ENCODE results near the gene CFB. TPM values are rescaled to one million over a fixed set of nuclear protein-coding genes. Genes with fewer than 3 reads are reported as not detected.

CFB gene
- total and polyA plus RNA-seq, 2 of the 4 experiments (the other 2 are of a cell fraction) = 1.8 to 6.1 TPM

- H3K79me1 ChIP-seq (ENCODE audit: low read depth in 1 of 2, low read length in 2 of 2) = peaks cover 33 to 43% of the 10 kb centered on the region in 2 experiments
- no peak overlapping the region for H3K56ac ChIP-seq (ENCODE audit: extremely low read depth, insufficient read depth, low read length)
- H3K4me3 ChIP-seq (ENCODE audit: insufficient read depth, low read depth, low read length) = no peak overlapping the region
- no peak overlapping the region for H4K8ac ChIP-seq (ENCODE audit: low read depth in 2 of 2, low read length in 2 of 2)
- intact Hi-C loops (cut with micrococcal nuclease) = loop anchor here (5.0 kb wide), 1 partner anchor 156 kb away; no protein-coding TSS in a partner anchor
- H2BK20ac ChIP-seq (ENCODE audit: low read depth, low read length) = no peak overlapping the region
- H4K5ac ChIP-seq (ENCODE audit: low read depth, low read length) = no peak overlapping the region
- no TSS peak for BruUV-seq (replicated peaks)
- no peak overlapping the region for H2BK15ac ChIP-seq (ENCODE audit: low read depth, low read length)
- H2BK120ac ChIP-seq (ENCODE audit: low read depth, low read length) = no peak overlapping the region
- no peak overlapping the region for H3K9ac ChIP-seq (ENCODE audit: low read depth, low read length)
- no peak overlapping the region for H3K27ac ChIP-seq (ENCODE audit: insufficient read depth, low read length)
- no peak overlapping the region for H2AFZ ChIP-seq (replicated peaks; ENCODE audit: low read length, poor library complexity)
- peaks cover 7% of the 10 kb centered on the region; the same call in 1 of the 2 replicates for H3K4me1 ChIP-seq (ENCODE audit: control insufficient read depth, insufficient read depth, low read length)
- H2AK9ac ChIP-seq (replicated peaks; ENCODE audit: low read depth, low read length, poor library complexity) = no peak overlapping the region
- dilution Hi-C loops (cut with HindIII; ENCODE audit: low sequenced_read_pairs, unreplicated experiment) = no loop called here
- H3K4me2 ChIP-seq (ENCODE audit: low read depth, low read length) = no peak overlapping the region
- TF ChIP-seq MAFK (IDR thresholded peaks at IDR 0.05; ENCODE audit: low read depth, low read length) (no peak), BHLHE40 (IDR thresholded peaks at IDR 0.05; ENCODE audit: low read depth, low read length) (no peak), RFX5 (IDR thresholded peaks at IDR 0.05; ENCODE audit: low read depth, low read length) (no peak), MXI1 (IDR thresholded peaks at IDR 0.05; ENCODE audit: borderline replicate concordance, low read depth, low read length) (no peak), RCOR1 (IDR thresholded peaks at IDR 0.05; ENCODE audit: insufficient replicate concordance, low read length) (no peak), POLR2A (IDR thresholded peaks at IDR 0.05; ENCODE audit: low read depth, low read length) (no peak), SMC3 (IDR thresholded peaks at IDR 0.05; ENCODE audit: low read depth, low read length) (no peak), FOS (IDR thresholded peaks at IDR 0.05; ENCODE audit: low read depth, low read length) (no peak), NFE2L2 (IDR thresholded peaks at IDR 0.05; ENCODE audit: low read depth, low read length) (no peak), CEBPB (IDR thresholded peaks at IDR 0.05; ENCODE audit: low read depth, low read length) (no peak), MAZ (IDR thresholded peaks at IDR 0.05; ENCODE audit: borderline replicate concordance, low read depth, low read length) (no peak), RAD21 (IDR thresholded peaks at IDR 0.05; ENCODE audit: low read length) (no peak), CHD1 (IDR thresholded peaks at IDR 0.05; ENCODE audit: low read depth, low read length) (no peak)
- TF ChIP-seq, protein P1, sequence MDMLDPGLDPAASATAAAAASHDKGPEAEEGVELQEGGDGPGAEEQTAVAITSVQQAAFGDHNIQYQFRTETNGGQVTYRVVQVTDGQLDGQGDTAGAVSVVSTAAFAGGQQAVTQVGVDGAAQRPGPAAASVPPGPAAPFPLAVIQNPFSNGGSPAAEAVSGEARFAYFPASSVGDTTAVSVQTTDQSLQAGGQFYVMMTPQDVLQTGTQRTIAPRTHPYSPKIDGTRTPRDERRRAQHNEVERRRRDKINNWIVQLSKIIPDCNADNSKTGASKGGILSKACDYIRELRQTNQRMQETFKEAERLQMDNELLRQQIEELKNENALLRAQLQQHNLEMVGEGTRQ (IDR thresholded peaks at IDR 0.05; ENCODE audit: low read depth, low read length) = no peak
- TF ChIP-seq, protein P2, sequence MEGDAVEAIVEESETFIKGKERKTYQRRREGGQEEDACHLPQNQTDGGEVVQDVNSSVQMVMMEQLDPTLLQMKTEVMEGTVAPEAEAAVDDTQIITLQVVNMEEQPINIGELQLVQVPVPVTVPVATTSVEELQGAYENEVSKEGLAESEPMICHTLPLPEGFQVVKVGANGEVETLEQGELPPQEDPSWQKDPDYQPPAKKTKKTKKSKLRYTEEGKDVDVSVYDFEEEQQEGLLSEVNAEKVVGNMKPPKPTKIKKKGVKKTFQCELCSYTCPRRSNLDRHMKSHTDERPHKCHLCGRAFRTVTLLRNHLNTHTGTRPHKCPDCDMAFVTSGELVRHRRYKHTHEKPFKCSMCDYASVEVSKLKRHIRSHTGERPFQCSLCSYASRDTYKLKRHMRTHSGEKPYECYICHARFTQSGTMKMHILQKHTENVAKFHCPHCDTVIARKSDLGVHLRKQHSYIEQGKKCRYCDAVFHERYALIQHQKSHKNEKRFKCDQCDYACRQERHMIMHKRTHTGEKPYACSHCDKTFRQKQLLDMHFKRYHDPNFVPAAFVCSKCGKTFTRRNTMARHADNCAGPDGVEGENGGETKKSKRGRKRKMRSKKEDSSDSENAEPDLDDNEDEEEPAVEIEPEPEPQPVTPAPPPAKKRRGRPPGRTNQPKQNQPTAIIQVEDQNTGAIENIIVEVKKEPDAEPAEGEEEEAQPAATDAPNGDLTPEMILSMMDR (conservative IDR thresholded peaks at IDR 0.05; ENCODE audit: low read depth, low read length) = no peak
- TF ChIP-seq, protein P3, sequence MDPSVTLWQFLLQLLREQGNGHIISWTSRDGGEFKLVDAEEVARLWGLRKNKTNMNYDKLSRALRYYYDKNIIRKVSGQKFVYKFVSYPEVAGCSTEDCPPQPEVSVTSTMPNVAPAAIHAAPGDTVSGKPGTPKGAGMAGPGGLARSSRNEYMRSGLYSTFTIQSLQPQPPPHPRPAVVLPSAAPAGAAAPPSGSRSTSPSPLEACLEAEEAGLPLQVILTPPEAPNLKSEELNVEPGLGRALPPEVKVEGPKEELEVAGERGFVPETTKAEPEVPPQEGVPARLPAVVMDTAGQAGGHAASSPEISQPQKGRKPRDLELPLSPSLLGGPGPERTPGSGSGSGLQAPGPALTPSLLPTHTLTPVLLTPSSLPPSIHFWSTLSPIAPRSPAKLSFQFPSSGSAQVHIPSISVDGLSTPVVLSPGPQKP (IDR thresholded peaks at IDR 0.05; ENCODE audit: borderline replicate concordance, low read depth, low read length) = no peak
- 0 out of 2 replicates have a peak, but pooled peaks cover 5% of the 10 kb centered on the region for H4K20me1 ChIP-seq (ENCODE audit: insufficient read depth, low read length)
- no peak overlapping the region for H2AK5ac ChIP-seq (ENCODE audit: low read depth, low read length)
- no peak overlapping the region for H3K23ac ChIP-seq (ENCODE audit: low read depth, low read length)
- no peak overlapping the region for H4K91ac ChIP-seq (ENCODE audit: insufficient read depth, low read depth, low read length)
- no peaks in the 10 kb centered on the region for H3K27me3 ChIP-seq (ENCODE audit: control insufficient read depth, insufficient read depth, low read length)
- ATAC-seq (ENCODE audit: low read depth) = no peak
- POLR2A ChIA-PET (ENCODE audit: unreplicated experiment) = no interaction called here
- no peak overlapping the region for H2BK5ac ChIP-seq (ENCODE audit: low read depth, low read length, poor library complexity, severe bottlenecking)
- WGBS, 2 experiments (ENCODE audit: extremely low coverage in 2 of 2, insufficient read length in 1 of 2) = no CpG with 5 or more reads among the region's 3 CpGs
- H3K18ac ChIP-seq (ENCODE audit: low read depth, low read length) = no peak overlapping the region
- CTCF ChIA-PET = no interaction called here
- no peak overlapping the region for H3K14ac ChIP-seq (replicated peaks; ENCODE audit: low read depth, low read length)
- H3K9me3 ChIP-seq (ENCODE audit: control insufficient read depth, insufficient read depth, low read length) = no peaks in the 10 kb centered on the region
- in situ Hi-C loops (cut with MboI; ENCODE audit: low sequenced_read_pairs) = no loop called here
- peaks cover 48% of the 10 kb centered on the region for H3K36me3 ChIP-seq (ENCODE audit: control insufficient read depth, insufficient read depth, low read length)
- no peak overlapping the region for H3K4ac ChIP-seq (ENCODE audit: low read depth, low read length)
- no peak for DNase-seq
- H3K9me1 ChIP-seq (ENCODE audit: insufficient read depth, low read length) = peaks cover 12% of the 10 kb centered on the region
Measured at GRCh38 chr6:31956796-31957195, 10.9 kb downstream of the CFB start.

Measured in IMR-90 (cell line).